Lung (tissue), 12 donors: ENCODE results near the gene ARSB. TPM values are rescaled to one million over a fixed set of nuclear protein-coding genes. Genes with fewer than 3 reads are reported as not detected.
A peak's percentile ranks its signal among the peaks of the same experiment; 100 is the strongest.
"Not testable (repeated sequence)": the region's sequence is repeated elsewhere in the genome, so short reads cannot be mapped to it uniquely, and the experiment has no call there.

Source experiments
- ATAC-seq: fragments of 200-7000 bp; cut with Tn5 transposase; one replicate; pipeline ENCODE4 v1.9.1; 2020; ENCODE audit warnings: moderate number of reproducible peaks; ENCODE audit not compliant: insufficient read depth, low FRiP score
- DNase-seq, 3 donors: peaks; one replicate each; pipeline ENCODE4 v3.0.0-alpha.2; 2013 to 2017
- H3K27ac ChIP-seq, 2 donors: one replicate each; pipeline ENCODE4 v1.5.1; 2013; ENCODE audit warnings: mild to moderate bottlenecking in 2 of 2, moderate library complexity in 2 of 2, control low read depth in 1 of 2, inconsistent platforms in 1 of 2, low read depth in 1 of 2, low read length in 1 of 2
- H3K27me3 ChIP-seq, 3 donors: one replicate each; pipeline ENCODE4 v1.5.1; 2013; ENCODE audit warnings: low read length in 2 of 3; ENCODE audit not compliant: control insufficient read depth in 3 of 3, insufficient read depth in 3 of 3
- H3K36me3 ChIP-seq, 4 donors: one replicate each; pipeline ENCODE4 v1.5.1; 2013; ENCODE audit warnings: low read length in 4 of 4, mild to moderate bottlenecking in 1 of 4, moderate library complexity in 1 of 4; ENCODE audit not compliant: control insufficient read depth in 4 of 4, insufficient read depth in 4 of 4
- H3K4me1 ChIP-seq, 5 donors: one replicate each; pipeline ENCODE4 v1.5.1; 2013; ENCODE audit warnings: low read length in 5 of 5, mild to moderate bottlenecking in 2 of 5, moderate library complexity in 1 of 5; ENCODE audit not compliant: control insufficient read depth in 5 of 5, insufficient read depth in 5 of 5
- H3K4me3 ChIP-seq: one replicate; pipeline ENCODE4 v1.5.1; 2013; ENCODE audit warnings: mild to moderate bottlenecking, control low read depth, moderate library complexity
- H3K9ac ChIP-seq, 2 donors: one replicate each; pipeline ENCODE4 v1.5.1; 2013; ENCODE audit warnings: low read length in 2 of 2, control low read depth in 1 of 2; ENCODE audit not compliant: insufficient read depth in 1 of 2
- H3K9me3 ChIP-seq, 4 donors: one replicate each; pipeline ENCODE4 v1.5.1; 2013; ENCODE audit warnings: low read length in 3 of 4, mild to moderate bottlenecking in 1 of 4, moderate library complexity in 1 of 4; ENCODE audit not compliant: control insufficient read depth in 4 of 4, insufficient read depth in 3 of 4
- CTCF ChIP-seq: IDR thresholded peaks from 2 replicates; pipeline ENCODE4 v1.5.1; 2012; ENCODE audit warnings: mild to moderate bottlenecking; ENCODE audit errors: control extremely low read depth, extremely low read depth
- WGBS, 2 donors: extraction: QIAGEN DNeasy Blood & Tissue Kit; methylation state at CpG; one replicate each; pipeline ENCODE4 v1.1.7; 2013; 5-methylcytosine and 5-hydroxymethylcytosine counted together
- polyA plus RNA-seq, 2 donors: library from polyadenylated mRNA; stranded (reverse); fragments of 200-250 nt; gene quantifications; one replicate each; pipeline ENCODE4 v1.2.1, GENCODE V29; 2013
- total RNA-seq, 2 donors: library from RNA; depleted of rRNA in 1 of 2; stranded (reverse); fragments of >200 nt in 1 of 2; gene quantifications; one replicate each; pipeline ENCODE4 v1.2.1, GENCODE V29; 2014 to 2021
- donor health status: control.
- donor health status: control.
- donor health status: Bipolar disorder and iron deficiency.
- donor health status: healthy.
- donor health status: DM: yes; HTN: yes; CAD: no.

ARSB gene
- total and polyA plus RNA-seq, 4 donors, result 3.2 to 17.3 (median 11.1) TPM

- ATAC-seq (no peak), DNase-seq (peak in 2 of 3 donors; percentile 30 to 67)
- Histone ChIP-seq H3K9me3 (no peaks in the 10 kb centered on the region), H3K27ac (peak overlapping the region; percentile 99 to 100), H3K9ac (peak overlapping the region in 1 of 2 donors; percentile 91), H3K27me3 (no peaks in the 10 kb centered on the region), H3K4me1 (peaks cover 0 to 20% (median 5%) of the 10 kb centered on the region in 5 donors), H3K4me3 (peak overlapping the region; percentile 89), H3K36me3 (no peaks in the 10 kb centered on the region)
- WGBS, 2 donors, result 22 to 24% methylated on average over 17 of the region's 17 CpGs
- TF ChIP-seq CTCF, result no peak
Measured at GRCh38 chr5:78983601-78984438, 1.3 kb downstream of the ARSB start.

GRCh38 chr5:78983194-78983593 lies 1.9 kb downstream of the ARSB start:
- H3K27ac ChIP-seq, result peak overlapping the region in 1 of 2 donors; percentile 17
- H3K9ac ChIP-seq, H3K36me3 ChIP-seq, H3K27me3 ChIP-seq, H3K4me3 ChIP-seq, DNase-seq, ATAC-seq, H3K9me3 ChIP-seq: not testable (repeated sequence)
- WGBS, 2 donors, result 79 to 90% methylated on average over 9 of the region's 9 CpGs
- H3K4me1 ChIP-seq, result peaks cover 0 to 20% (median 5%) of the 10 kb centered on the region in 5 donors

- H3K9ac ChIP-seq, result no peak overlapping the region
- DNase-seq, result no peak
- H3K36me3 ChIP-seq, result no peaks in the 10 kb centered on the region
- H3K4me3 ChIP-seq, result no peak overlapping the region
- no peak for ATAC-seq
- peaks cover 0 to 18% (median 3%) of the 10 kb centered on the region in 5 donors for H3K4me1 ChIP-seq
- no peak for TF ChIP-seq CTCF
- H3K9me3 ChIP-seq, result no peaks in the 10 kb centered on the region
- H3K27ac ChIP-seq, result no peak overlapping the region
- H3K27me3 ChIP-seq, result no peaks in the 10 kb centered on the region
Measured at GRCh38 chr5:78979909-78980308, 5.2 kb downstream of the ARSB start.

- Histone ChIP-seq H3K4me3 (no peak overlapping the region), H3K9ac (no peak overlapping the region), H3K4me1 (peaks cover 0 to 25% (median 6%) of the 10 kb centered on the region in 5 donors), H3K27ac (no peak overlapping the region), H3K9me3 (no peaks in the 10 kb centered on the region), H3K36me3 (no peaks in the 10 kb centered on the region), H3K27me3 (no peaks in the 10 kb centered on the region)
- no peak for DNase-seq
- no peak for TF ChIP-seq CTCF
- 80% methylated on average over 7 of the region's 7 CpGs for WGBS, 2 donors
- ATAC-seq, result no peak
Measured at GRCh38 chr5:78979117-78979742, 5.9 kb downstream of the ARSB start.
